Ishikawa (cell line): Measurements from ENCODE around the gene PRKRIP1.

Experiments
- EGR1 ChIP-seq: IDR thresholded peaks from 2 replicates; pipeline ENCODE4 v1.6.1; 2012
- EP300 ChIP-seq: IDR thresholded peaks from 2 replicates; pipeline ENCODE4 v1.6.1; 2012; ENCODE audit warnings: borderline replicate concordance
- NFIC ChIP-seq: IDR thresholded peaks from 2 replicates; pipeline ENCODE4 v1.6.1; 2012
- RAD21 ChIP-seq: IDR thresholded peaks from 2 replicates; pipeline ENCODE4 v1.6.1; 2012; ENCODE audit warnings: low read depth
- TAF1 ChIP-seq: IDR thresholded peaks from 2 replicates; pipeline ENCODE4 v1.6.1; 2012; ENCODE audit warnings: low read depth, mild to moderate bottlenecking
- TCF12 ChIP-seq: IDR thresholded peaks from 2 replicates; pipeline ENCODE4 v1.6.1; 2012; ENCODE audit warnings: low read depth
- TEAD4 ChIP-seq: IDR thresholded peaks from 2 replicates; pipeline ENCODE4 v1.6.1; 2012
- TF ChIP-seq, protein P1 (sequence below): IDR thresholded peaks from 2 replicates; pipeline ENCODE4 v1.6.1; 2012

PRKRIP1 gene

DNA sequence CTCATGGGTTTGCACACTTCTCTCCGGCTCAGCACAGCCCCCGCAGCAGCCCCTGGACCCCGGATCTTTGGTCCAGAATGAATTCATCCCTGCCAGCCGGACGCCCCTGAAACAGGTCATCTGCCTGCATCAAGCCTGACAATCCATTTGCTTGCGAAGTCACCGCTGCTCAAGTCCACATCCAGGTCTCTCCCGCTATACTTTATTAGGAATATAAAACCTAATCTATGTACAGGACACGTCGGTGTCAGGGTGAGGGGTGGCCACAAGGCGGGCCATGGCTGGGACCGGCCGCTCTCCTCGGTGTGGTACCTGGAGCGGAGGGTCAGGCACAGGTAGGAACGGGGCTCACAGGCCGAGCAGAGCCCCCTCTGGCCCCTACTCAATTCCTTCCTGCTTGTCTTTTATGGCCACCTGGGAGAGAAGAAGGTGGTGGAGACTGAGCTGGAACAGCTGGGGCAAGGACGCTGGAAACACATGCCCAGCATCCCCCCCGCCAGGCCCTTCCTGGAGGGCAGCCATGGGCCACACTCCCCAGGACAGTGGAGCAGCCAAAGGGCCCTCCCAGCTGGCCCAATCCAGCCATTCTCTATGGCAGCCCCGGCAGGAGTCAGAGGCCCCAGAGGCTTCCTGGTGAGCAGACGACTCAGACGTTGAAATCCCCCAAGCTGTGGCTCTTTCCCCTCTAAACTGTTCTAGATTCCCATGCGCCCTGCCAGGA lies 77.3 kb downstream of the PRKRIP1 start:
- no peak for TF ChIP-seq EP300
- no peak for TF ChIP-seq TCF12
- TF ChIP-seq NFIC: no peak
- TF ChIP-seq TEAD4: no peak
- no peak for TF ChIP-seq EGR1
- no peak for TF ChIP-seq TAF1
- no peak for TF ChIP-seq RAD21
- TF ChIP-seq, protein P1, sequence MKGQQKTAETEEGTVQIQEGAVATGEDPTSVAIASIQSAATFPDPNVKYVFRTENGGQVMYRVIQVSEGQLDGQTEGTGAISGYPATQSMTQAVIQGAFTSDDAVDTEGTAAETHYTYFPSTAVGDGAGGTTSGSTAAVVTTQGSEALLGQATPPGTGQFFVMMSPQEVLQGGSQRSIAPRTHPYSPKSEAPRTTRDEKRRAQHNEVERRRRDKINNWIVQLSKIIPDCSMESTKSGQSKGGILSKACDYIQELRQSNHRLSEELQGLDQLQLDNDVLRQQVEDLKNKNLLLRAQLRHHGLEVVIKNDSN: no peak
